Endothelial cell of umbilical vein (primary cell): ENCODE results near the gene CACNA1C. TPM values are rescaled to one million over a fixed set of nuclear protein-coding genes. Genes with fewer than 3 reads are reported as not detected.

Source experiments
- BruUV-seq: library from RNA; stranded (reverse); fragments of 400-500 nt; replicated peaks from 2 replicates; lab custom pipeline; 2021; lab: Mats Ljungman, UMichigan
- CTCF ChIA-PET: fragments of 300-600, 350-600 bp; sonication (Branson Sonifier 250); formaldehyde crosslinking; loops from one replicate; lab custom pipeline; 2021; ENCODE audit warnings: antibody characterized with exemption, inconsistent platforms; lab: Charles Lee
- POLR2A ChIA-PET: fragments of 300-600, 350-600 bp; sonication (Branson Sonifier 250); formaldehyde crosslinking; loops from one replicate; lab custom pipeline; 2021; ENCODE audit warnings: antibody characterized with exemption, inconsistent platforms; lab: Charles Lee
- DNase-seq: peaks from one replicate; pipeline ENCODE4 v3.0.0-alpha.2; 2011; ENCODE audit warnings: low read depth, low spot score
- FAIRE-seq: peaks from 2 replicates; lab custom pipeline; 2011; peaks lifted over from hg19 to GRCh38; lab: Jason Lieb, UNC
- H2AFZ ChIP-seq: 2 replicates; pipeline ENCODE4 v1.6.0; 2012; ENCODE audit warnings: low read depth, low read length, control low read depth, inconsistent platforms
- H3K27ac ChIP-seq: 2 replicates; pipeline ENCODE4 v1.5.1; 2011; ENCODE audit warnings: low read depth, mild to moderate bottlenecking, control low read depth, low read length, moderate library complexity; ENCODE audit not compliant: insufficient read depth
- H3K27me3 ChIP-seq, 2 experiments: 2 replicates each; pipeline versions ENCODE4 v1.6.0 to v1.6.1; 2011; ENCODE audit warnings: low read length in 2 of 2, mixed read lengths in 1 of 2; ENCODE audit not compliant: control insufficient read depth in 2 of 2, insufficient read depth in 2 of 2
- H3K36me3 ChIP-seq, 2 experiments: 2 replicates in 1 of 2; 3 replicates in 1 of 2; pipeline ENCODE4 v1.5.1; 2011; ENCODE audit warnings: low read length in 2 of 2, mild to moderate bottlenecking in 1 of 2, moderate library complexity in 1 of 2; ENCODE audit not compliant: control insufficient read depth in 2 of 2, insufficient read depth in 2 of 2; ENCODE audit errors: extremely low read depth in 1 of 2
- H3K4me1 ChIP-seq: 3 replicates; pipeline ENCODE4 v1.5.1; 2011; ENCODE audit warnings: mild to moderate bottlenecking, low read length; ENCODE audit not compliant: control insufficient read depth, insufficient read depth; ENCODE audit errors: extremely low read depth
- H3K4me2 ChIP-seq: 2 replicates; pipeline ENCODE4 v1.6.1; 2011; ENCODE audit warnings: low read length, control low read depth, mixed read lengths; ENCODE audit not compliant: insufficient read depth
- H3K4me3 ChIP-seq, 3 experiments: fragments of 200-600 bp in 1 of 3; sonication (generic), shearing (Covaris generic) in 1 of 3; replicated peaks in 1 of 3; 2 replicates each; pipeline ENCODE4 v1.5.1; 2011 to 2016; ENCODE audit warnings: control low read depth in 3 of 3, low read length in 3 of 3, mild to moderate bottlenecking in 2 of 3, inconsistent platforms in 1 of 3, low read depth in 1 of 3, moderate library complexity in 1 of 3; ENCODE audit not compliant: insufficient read depth in 1 of 3
- H3K79me2 ChIP-seq: 2 replicates; pipeline ENCODE4 v1.6.0; 2012; ENCODE audit warnings: low read length, inconsistent platforms; ENCODE audit not compliant: control insufficient read depth, insufficient read depth
- H3K9ac ChIP-seq: replicated peaks from 2 replicates; pipeline ENCODE3; 2011; ENCODE audit warnings: low read length, control low read depth; ENCODE audit not compliant: insufficient read depth; ENCODE audit errors: extremely low read depth
- H3K9me1 ChIP-seq: replicated peaks from 3 replicates; pipeline ENCODE4 v1.6.0; 2011; ENCODE audit warnings: mild to moderate bottlenecking, low read length; ENCODE audit not compliant: control insufficient read depth, insufficient read depth; ENCODE audit errors: extremely low read depth
- H3K9me3 ChIP-seq: replicated peaks from 2 replicates; pipeline ENCODE4 v1.5.1; 2012; ENCODE audit warnings: low read length, inconsistent platforms; ENCODE audit not compliant: control insufficient read depth, insufficient read depth
- H4K20me1 ChIP-seq: replicated peaks from 2 replicates; pipeline ENCODE3; 2011; ENCODE audit warnings: mild to moderate bottlenecking, low read length; ENCODE audit not compliant: control insufficient read depth, insufficient read depth; ENCODE audit errors: extremely low read depth
- FOS ChIP-seq: IDR thresholded peaks from 2 replicates; pipeline ENCODE4 v1.6.1; 2011; ENCODE audit warnings: mild to moderate bottlenecking, low read length, moderate library complexity, borderline replicate concordance; ENCODE audit not compliant: insufficient read depth
- GATA2 ChIP-seq: IDR thresholded peaks from 2 replicates; pipeline ENCODE4 v1.7.0; 2011; ENCODE audit warnings: low read depth, mild to moderate bottlenecking, moderate library complexity, mixed read lengths, low read length; ENCODE audit not compliant: insufficient read length, insufficient read depth
- JUN ChIP-seq: IDR thresholded peaks from 2 replicates; pipeline ENCODE4 v1.6.1; 2011; ENCODE audit warnings: borderline replicate concordance, low read depth; ENCODE audit not compliant: insufficient read length, insufficient read depth
- MYC ChIP-seq: IDR thresholded peaks from one replicate; pipeline ENCODE4 v1.6.1; 2011; ENCODE audit warnings: mild to moderate bottlenecking, low read depth, low read length
- POLR2A ChIP-seq: IDR thresholded peaks from 2 replicates; pipeline ENCODE4 v1.6.1; 2012; ENCODE audit warnings: low read depth, mild to moderate bottlenecking, control low read depth, low read length
- POLR2AphosphoS5 ChIP-seq: IDR thresholded peaks from 2 replicates; pipeline ENCODE4 v1.6.1; 2012; ENCODE audit warnings: low read depth, mild to moderate bottlenecking, control low read depth, low read length, moderate library complexity; ENCODE audit not compliant: insufficient read depth
- dilution Hi-C: fragments of 300-500 bp; cut with MboI; formaldehyde crosslinking; loops from one replicate; pipeline ENCODE4 v1.15.0; 2019; ENCODE audit warnings: low sequenced_read_pairs; ENCODE audit not compliant: extremely low pct_ligation_motif_present
- intact Hi-C: fragments of 100-400 bp; cut with micrococcal nuclease; formaldehyde crosslinking; loops from one replicate; pipeline ENCODE4 v1.10.0; 2022
- polyA plus RNA-seq, 4 experiments: library from polyadenylated mRNA; depleted of rRNA in 3 of 4; stranded (reverse) in 3 of 4; unstranded in 1 of 4; fragments of >200 nt; gene quantifications; 2 replicates each; pipeline versions ENCODE4 v1.2.1 to v1.2.3, GENCODE V29; 2011 to 2012; ENCODE audit warnings: missing spikeins in 1 of 4
- total RNA-seq: library from RNA; stranded (reverse); gene quantifications from 2 replicates; pipeline ENCODE4 v1.2.3, GENCODE V29; 2021
- TF ChIP-seq, protein P1 (sequence below): IDR thresholded peaks from 2 replicates; pipeline ENCODE4 v1.6.1; 2011; ENCODE audit not compliant: insufficient read depth, insufficient read length
- TF ChIP-seq, protein P2 (sequence below), 2 donors: IDR thresholded peaks; 1 replicate in 1 of 2; 2 replicates in 1 of 2; pipeline ENCODE4 v1.5.1; 2011; ENCODE audit warnings: low read length in 2 of 2, mild to moderate bottlenecking in 2 of 2, moderate library complexity in 2 of 2, control low read depth in 1 of 2, inconsistent platforms in 1 of 2, low read depth in 1 of 2; ENCODE audit not compliant: insufficient read depth in 1 of 2; ENCODE audit errors: extremely low read depth in 1 of 2

CACNA1C gene
- total and polyA plus RNA-seq, 2 donors (not counting 3 experiments of a cell fraction or from before 2014, with no cell fraction given), result not detected

DNA sequence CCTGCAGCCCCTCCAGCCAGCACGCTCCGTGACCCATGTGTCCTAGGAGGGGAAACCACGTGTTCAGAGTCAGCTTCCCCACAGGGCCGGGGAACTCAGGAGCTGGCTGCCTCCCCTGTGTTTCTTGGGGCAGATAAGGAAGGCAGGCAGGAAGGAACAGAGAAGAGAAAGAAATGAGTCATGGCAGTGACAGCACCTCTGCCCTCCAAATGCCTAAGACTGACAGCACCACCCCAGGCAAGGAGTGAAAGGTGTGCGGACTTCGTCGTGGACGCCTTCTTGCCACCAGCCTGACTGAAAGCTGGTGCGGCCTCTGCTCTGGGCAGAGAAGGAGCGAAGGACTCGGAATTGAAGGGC, 575.0 kb downstream of the CACNA1C start:
- dilution Hi-C loops (no loop called here), intact Hi-C loops (no loop called here)
- TF ChIP-seq, protein P1, sequence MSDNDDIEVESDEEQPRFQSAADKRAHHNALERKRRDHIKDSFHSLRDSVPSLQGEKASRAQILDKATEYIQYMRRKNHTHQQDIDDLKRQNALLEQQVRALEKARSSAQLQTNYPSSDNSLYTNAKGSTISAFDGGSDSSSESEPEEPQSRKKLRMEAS, result no peak
- TF ChIP-seq GATA2 (no peak), FOS (no peak), POLR2AphosphoS5 (no peak), POLR2A (no peak), MYC (no peak), JUN (no peak)
- TF ChIP-seq, protein P2, sequence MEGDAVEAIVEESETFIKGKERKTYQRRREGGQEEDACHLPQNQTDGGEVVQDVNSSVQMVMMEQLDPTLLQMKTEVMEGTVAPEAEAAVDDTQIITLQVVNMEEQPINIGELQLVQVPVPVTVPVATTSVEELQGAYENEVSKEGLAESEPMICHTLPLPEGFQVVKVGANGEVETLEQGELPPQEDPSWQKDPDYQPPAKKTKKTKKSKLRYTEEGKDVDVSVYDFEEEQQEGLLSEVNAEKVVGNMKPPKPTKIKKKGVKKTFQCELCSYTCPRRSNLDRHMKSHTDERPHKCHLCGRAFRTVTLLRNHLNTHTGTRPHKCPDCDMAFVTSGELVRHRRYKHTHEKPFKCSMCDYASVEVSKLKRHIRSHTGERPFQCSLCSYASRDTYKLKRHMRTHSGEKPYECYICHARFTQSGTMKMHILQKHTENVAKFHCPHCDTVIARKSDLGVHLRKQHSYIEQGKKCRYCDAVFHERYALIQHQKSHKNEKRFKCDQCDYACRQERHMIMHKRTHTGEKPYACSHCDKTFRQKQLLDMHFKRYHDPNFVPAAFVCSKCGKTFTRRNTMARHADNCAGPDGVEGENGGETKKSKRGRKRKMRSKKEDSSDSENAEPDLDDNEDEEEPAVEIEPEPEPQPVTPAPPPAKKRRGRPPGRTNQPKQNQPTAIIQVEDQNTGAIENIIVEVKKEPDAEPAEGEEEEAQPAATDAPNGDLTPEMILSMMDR (IDR thresholded peaks at IDR 0.05; ENCODE audit: extremely low read depth in 1 of 2, insufficient read depth in 1 of 2, low read depth in 1 of 2, low read length in 2 of 2), result no peak
- ChIA-PET CTCF (interaction anchor here (2.2 kb wide), 1 partner anchor 13 kb away, joined by 11 read pairs; no protein-coding TSS in a partner anchor), POLR2A (no interaction called here)
- Histone ChIP-seq H3K27ac (no peak overlapping the region), H3K9me3 (no peaks in the 10 kb centered on the region), H4K20me1 (no peaks in the 10 kb centered on the region), H3K27me3 (peaks cover 0 to 2% of the 10 kb centered on the region in 2 experiments), H3K4me3 (no peak overlapping the region), H3K4me2 (no peak overlapping the region), H3K9ac (no peak overlapping the region), H3K4me1 (no peaks in the 10 kb centered on the region), H2AFZ (no peak overlapping the region), H3K79me2 (no peaks in the 10 kb centered on the region), H3K36me3 (no peaks in the 10 kb centered on the region), H3K9me1 (no peaks in the 10 kb centered on the region)
- BruUV-seq, result no TSS peak
- DNase-seq (no peak), FAIRE-seq (no peak)
